SU-DHL-6 (cell line): Measurements from ENCODE around the gene PICK1.

ENCODE experiments used
- H2AFZ ChIP-seq: fragments of 200-600 bp; sonication (generic); 2 replicates; pipeline ENCODE4 v1.6.1; 2014; ENCODE audit warnings: low read depth, mild to moderate bottlenecking, moderate library complexity, mixed read lengths, antibody characterized with exemption, low read length; ENCODE audit not compliant: severe bottlenecking
- H3F3A ChIP-seq: fragments of 200-600 bp; shearing (Covaris generic); 2 replicates; pipeline ENCODE4 v1.6.0; 2016; ENCODE audit warnings: antibody characterized with exemption, mild to moderate bottlenecking; ENCODE audit not compliant: insufficient read depth
- H3K27ac ChIP-seq: fragments of 200-600 bp; sonication (generic); 2 replicates; pipeline ENCODE4 v1.5.1; 2016; ENCODE audit warnings: low read depth, mild to moderate bottlenecking, low read length, moderate library complexity, mixed read lengths
- H3K27me3 ChIP-seq: fragments of 200-600 bp; sonication (generic), shearing (Covaris generic); 2 replicates; pipeline ENCODE4 v1.6.0; 2014; ENCODE audit warnings: mild to moderate bottlenecking, low read length
- H3K36me3 ChIP-seq: fragments of 200-600 bp; sonication (generic); 2 replicates; pipeline ENCODE4 v1.6.1; 2014; ENCODE audit warnings: mild to moderate bottlenecking, low read length, mixed read lengths
- H3K4me2 ChIP-seq: fragments of 300-600, 200-600 bp; shearing (Covaris generic), sonication (generic); 2 replicates; pipeline ENCODE4 v1.6.0; 2014; ENCODE audit warnings: low read length, low read depth, mild to moderate bottlenecking; ENCODE audit not compliant: poor library complexity, severe bottlenecking
- H3K4me3 ChIP-seq: fragments of 200-600 bp; sonication (generic); 2 replicates; pipeline ENCODE4 v1.5.1; 2014; ENCODE audit warnings: antibody characterized with exemption, low read length, mild to moderate bottlenecking, mixed read lengths; ENCODE audit not compliant: insufficient read depth, poor library complexity, severe bottlenecking
- H3K79me2 ChIP-seq: fragments of 200-600 bp; sonication (generic); 2 replicates; pipeline ENCODE4 v1.6.1; 2014; ENCODE audit warnings: mild to moderate bottlenecking, low read length, moderate library complexity; ENCODE audit not compliant: insufficient read depth
- H3K9ac ChIP-seq: fragments of 200-600 bp; sonication (generic); 2 replicates; pipeline ENCODE4 v1.7.0; 2014; ENCODE audit warnings: mild to moderate bottlenecking, low read length
- H3K9me2 ChIP-seq: fragments of 200-600 bp; sonication (generic); replicated peaks from 2 replicates; pipeline ENCODE4 v1.6.1; 2014; ENCODE audit warnings: low read length; ENCODE audit not compliant: insufficient read depth
- H3K9me3 ChIP-seq: fragments of 200-600 bp; sonication (generic); 2 replicates; pipeline ENCODE4 v1.6.1; 2014; ENCODE audit warnings: low read length, mixed read lengths; ENCODE audit not compliant: insufficient read depth
- H4K20me1 ChIP-seq: fragments of 200-600 bp; sonication (generic); 2 replicates; pipeline ENCODE4 v1.6.1; 2014; ENCODE audit warnings: low read depth, mild to moderate bottlenecking, antibody characterized with exemption, low read length, moderate library complexity, mixed read lengths
- CTCF ChIP-seq: fragments of 200-600 bp; sonication (generic); IDR thresholded peaks from one replicate; pipeline ENCODE4 v1.5.1; 2017; ENCODE audit warnings: antibody characterized with exemption, mild to moderate bottlenecking, low read length, moderate library complexity; ENCODE audit not compliant: insufficient read depth, poor library complexity, severe bottlenecking
- EZH2phosphoT487 ChIP-seq: fragments of 200-600 bp; sonication (generic), shearing (Covaris generic); conservative IDR thresholded peaks from 2 replicates; pipeline ENCODE4 v1.6.1; 2018; ENCODE audit warnings: mild to moderate bottlenecking, antibody characterized with exemption, low read length, moderate library complexity, mixed read lengths

The PICK1 gene

GRCh38 chr22:38097557-38098409, 40.6 kb downstream of the PICK1 start:
- H3K27me3 ChIP-seq = no peaks in the 10 kb centered on the region
- H4K20me1 ChIP-seq = no peaks in the 10 kb centered on the region
- H3K27ac ChIP-seq = no peak overlapping the region
- no peak overlapping the region for H2AFZ ChIP-seq
- H3K4me2 ChIP-seq = no peak overlapping the region
- no peaks in the 10 kb centered on the region for H3K79me2 ChIP-seq
- no peaks in the 10 kb centered on the region for H3K9me3 ChIP-seq
- H3F3A ChIP-seq = no peaks in the 10 kb centered on the region
- H3K4me3 ChIP-seq = no peak overlapping the region
- TF ChIP-seq CTCF (no peak), EZH2phosphoT487 (no peak)
- H3K36me3 ChIP-seq = no peaks in the 10 kb centered on the region
- H3K9me2 ChIP-seq = no peaks in the 10 kb centered on the region
- no peak overlapping the region for H3K9ac ChIP-seq

- no peaks in the 10 kb centered on the region for H3K9me2 ChIP-seq
- H3K9me3 ChIP-seq = no peaks in the 10 kb centered on the region
- no peak overlapping the region for H3K4me3 ChIP-seq
- TF ChIP-seq CTCF = no peak
- no peak for TF ChIP-seq EZH2phosphoT487
- H4K20me1 ChIP-seq = no peaks in the 10 kb centered on the region
- H3K27ac ChIP-seq = no peak overlapping the region
- no peaks in the 10 kb centered on the region for H3K27me3 ChIP-seq
- no peaks in the 10 kb centered on the region for H3K36me3 ChIP-seq
- H3K4me2 ChIP-seq = no peak overlapping the region
- H2AFZ ChIP-seq = no peak overlapping the region
- H3F3A ChIP-seq = no peaks in the 10 kb centered on the region
- H3K79me2 ChIP-seq = no peaks in the 10 kb centered on the region
- no peak overlapping the region for H3K9ac ChIP-seq
Observed at GRCh38 chr22:38098410-38099249, 41.4 kb downstream of the PICK1 start.

GRCh38 chr22:38103641-38104040, 46.4 kb downstream of the PICK1 start:
- Histone ChIP-seq H3F3A (peaks cover 2% of the 10 kb centered on the region; the same call in 1 of the 2 replicates), H3K27me3 (no peaks in the 10 kb centered on the region), H3K9me3 (no peaks in the 10 kb centered on the region), H3K9me2 (no peaks in the 10 kb centered on the region), H3K9ac (no peak overlapping the region), H3K36me3 (no peaks in the 10 kb centered on the region), H3K27ac (no peak overlapping the region), H3K79me2 (no peaks in the 10 kb centered on the region), H3K4me2 (no peak overlapping the region), H3K4me3 (no peak overlapping the region), H2AFZ (no peak overlapping the region), H4K20me1 (no peaks in the 10 kb centered on the region)
- TF ChIP-seq EZH2phosphoT487 (no peak), CTCF (no peak)
